T-helper 22 cell (primary cell): Measurements from ENCODE around the gene ZNF18.
A peak's percentile ranks its signal among the peaks of the same experiment; 100 is the strongest.

Experiments
- DNase-seq: peaks from one replicate; pipeline ENCODE4 v3.0.0-alpha.2; 2020; ENCODE audit warnings: low read depth

ZNF18 gene

GRCh38 chr17:11997147-11997971 lies at the start of gene ZNF18:
Gene ZNF18 (minus strand): TSS chr17:11997475. CDS start chr17:11992829, 4,646 bp downstream.
- DNase-seq, result peak; percentile 89

GRCh38 chr17:12046786-12047185 lies 49.5 kb upstream of the ZNF18 start:
- DNase-seq, result no peak

GRCh38 chr17:12043702-12044101 lies 46.4 kb upstream of the ZNF18 start:
- no peak for DNase-seq

GRCh38 chr17:12041312-12041711 lies 44.0 kb upstream of the ZNF18 start:
- no peak for DNase-seq

- DNase-seq, result no peak
These were observed 43.2 kb upstream of the ZNF18 start for GRCh38 chr17:12040478-12040877.

- no peak for DNase-seq
These were observed 40.7 kb upstream of the ZNF18 start for GRCh38 chr17:12037970-12038369.

GRCh38 chr17:12035673-12036072 lies 38.4 kb upstream of the ZNF18 start:
- DNase-seq, result no peak

- no peak for DNase-seq
These were observed 37.3 kb upstream of the ZNF18 start for GRCh38 chr17:12034538-12034937.

- no peak for DNase-seq
These were observed 31.3 kb upstream of the ZNF18 start for GRCh38 chr17:12028611-12029010.

GRCh38 chr17:12027658-12028057 lies 30.4 kb upstream of the ZNF18 start:
- DNase-seq, result no peak

- no peak for DNase-seq
These were observed 27.1 kb upstream of the ZNF18 start for GRCh38 chr17:12024327-12024726.

- DNase-seq, result no peak
These were observed 25.0 kb upstream of the ZNF18 start for GRCh38 chr17:12022310-12022709.

- DNase-seq, result no peak
These were observed 24.4 kb upstream of the ZNF18 start for GRCh38 chr17:12021623-12022140.

- DNase-seq, result peak; percentile 78
These were observed 23.7 kb upstream of the ZNF18 start, which contains the start of gene MAP2K4 for GRCh38 chr17:12020642-12021622. Gene MAP2K4 (plus strand): TSS chr17:12020877. CDS start chr17:12020887, 10 bp downstream.

GRCh38 chr17:12007466-12007865 lies 10.2 kb upstream of the ZNF18 start:
- DNase-seq, result no peak

- DNase-seq, result no peak
These were observed 2.4 kb upstream of the ZNF18 start for GRCh38 chr17:11999696-12000095.

- no peak for DNase-seq
These were observed 628 bp upstream of the ZNF18 start for GRCh38 chr17:11997972-11998233.

- DNase-seq, result no peak
These were observed 541 bp downstream of the ZNF18 start for GRCh38 chr17:11996722-11997146.

GRCh38 chr17:11991461-11991860 lies 5.8 kb downstream of the ZNF18 start:
- DNase-seq, result no peak

- DNase-seq, result no peak
These were observed 6.8 kb downstream of the ZNF18 start for GRCh38 chr17:11990363-11990983.

- no peak for DNase-seq
These were observed 10.3 kb downstream of the ZNF18 start for GRCh38 chr17:11986942-11987329.
